Effector CD8-positive, alpha-beta T cell (primary cell): ENCODE data around the gene DNAH17.

Source experiments
- DNase-seq: peaks from one replicate; lab custom pipeline; 2025; lab: John Stamatoyannopoulos, UW

DNAH17 gene

DNA sequence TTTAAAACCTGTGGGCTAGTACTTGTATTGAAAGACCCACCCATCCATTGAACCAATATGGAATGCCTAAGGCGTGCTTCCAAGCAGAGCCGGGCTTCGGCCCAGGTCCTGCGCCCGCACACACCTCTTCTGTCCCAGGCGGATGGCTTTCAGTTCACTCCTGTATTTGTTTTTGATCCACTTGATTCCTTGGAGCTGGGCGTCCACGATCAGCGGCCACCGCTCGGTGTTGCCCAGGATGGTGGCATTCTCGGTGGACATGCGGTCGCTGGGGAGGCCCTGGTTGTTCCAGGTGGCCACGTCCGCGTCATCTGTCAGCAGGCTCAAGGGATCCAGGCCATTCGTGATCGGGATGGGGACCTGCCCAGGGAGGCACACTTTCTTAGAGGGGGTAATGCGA lies 122.8 kb downstream of the DNAH17 start:
- no peak for DNase-seq

DNA sequence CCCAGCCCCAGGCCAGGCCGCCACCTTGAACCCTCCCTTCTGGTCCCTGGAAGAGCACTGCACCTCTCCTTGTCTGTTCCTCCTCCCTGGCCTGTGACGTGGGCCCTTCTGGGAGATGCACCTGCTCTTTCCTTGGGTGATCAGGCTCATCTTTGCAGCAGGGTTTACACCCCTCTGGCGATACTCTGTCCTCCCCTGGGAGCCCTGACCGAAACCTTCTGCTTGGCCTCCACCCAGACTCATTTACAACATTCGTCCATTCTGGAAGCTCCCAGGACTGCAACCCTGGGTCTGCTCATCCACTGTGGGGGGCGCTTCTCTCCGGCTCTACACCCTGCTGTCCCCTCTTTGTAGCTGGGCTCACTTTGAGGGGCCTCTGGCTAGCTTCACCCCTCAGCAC lies 125.4 kb downstream of the DNAH17 start:
- no peak for DNase-seq

DNA sequence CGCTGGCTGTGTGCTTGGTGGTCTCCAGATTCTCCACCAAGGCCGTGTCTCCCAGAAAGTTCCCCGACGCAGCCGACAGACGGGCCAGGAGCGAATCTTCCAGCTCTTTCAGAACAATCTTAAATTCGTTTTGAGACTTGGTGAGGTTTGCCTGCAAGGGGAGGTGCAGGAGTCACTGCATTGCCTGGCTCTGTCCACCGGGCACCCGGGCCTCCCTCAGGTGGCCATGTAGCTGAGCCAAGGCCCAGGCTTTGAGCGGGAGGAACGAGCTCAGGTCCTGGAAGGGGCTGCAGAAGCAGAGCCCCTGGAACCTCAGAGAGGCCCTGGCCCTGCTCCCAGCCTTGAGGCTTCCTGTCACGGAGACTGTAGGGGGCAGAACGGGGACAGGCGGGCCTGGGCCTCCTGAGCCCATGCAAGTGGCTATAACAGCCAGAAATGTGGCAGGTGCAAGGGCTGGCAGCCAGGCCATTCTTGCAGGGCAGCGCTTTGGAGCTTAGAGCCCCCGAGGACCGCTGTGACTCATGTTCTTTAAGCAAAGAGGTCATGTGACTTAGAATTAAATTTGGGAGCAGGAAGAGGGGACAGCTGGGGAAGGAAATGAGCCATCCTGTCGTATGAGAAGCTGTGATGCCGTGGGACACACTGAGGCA lies 126.4 kb downstream of the DNAH17 start:
- no peak for DNase-seq

DNA sequence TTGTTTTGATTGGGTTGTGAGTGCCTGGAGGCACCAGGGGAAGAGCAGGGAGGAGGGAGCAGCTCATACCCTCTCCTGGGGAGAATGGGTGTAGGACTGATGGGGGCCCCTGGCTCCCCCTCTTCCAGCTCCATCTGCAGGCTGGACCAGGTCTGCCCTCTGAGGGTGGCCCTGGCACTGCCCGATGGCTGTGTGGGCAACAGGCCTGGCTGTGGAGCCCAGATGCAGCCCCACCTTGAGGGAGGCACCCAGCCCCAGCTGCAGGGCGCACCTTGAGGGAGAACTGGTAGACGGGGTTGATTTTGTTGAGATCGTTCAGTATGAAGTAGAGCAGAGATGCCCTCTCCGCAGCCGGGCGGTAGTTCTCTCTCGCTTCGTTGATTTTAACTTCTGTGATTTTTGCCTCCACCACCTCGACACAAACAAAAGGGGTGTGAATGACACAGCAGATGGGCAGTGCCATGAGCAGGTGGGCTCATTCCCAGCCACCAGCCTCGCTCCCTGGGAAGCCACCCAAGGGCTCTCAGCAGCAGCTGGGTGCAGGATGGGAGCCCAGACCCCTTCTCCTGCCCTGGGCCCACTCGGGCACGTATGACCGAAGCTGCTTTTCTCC lies 127.1 kb downstream of the DNAH17 start:
- DNase-seq, result no peak

DNA sequence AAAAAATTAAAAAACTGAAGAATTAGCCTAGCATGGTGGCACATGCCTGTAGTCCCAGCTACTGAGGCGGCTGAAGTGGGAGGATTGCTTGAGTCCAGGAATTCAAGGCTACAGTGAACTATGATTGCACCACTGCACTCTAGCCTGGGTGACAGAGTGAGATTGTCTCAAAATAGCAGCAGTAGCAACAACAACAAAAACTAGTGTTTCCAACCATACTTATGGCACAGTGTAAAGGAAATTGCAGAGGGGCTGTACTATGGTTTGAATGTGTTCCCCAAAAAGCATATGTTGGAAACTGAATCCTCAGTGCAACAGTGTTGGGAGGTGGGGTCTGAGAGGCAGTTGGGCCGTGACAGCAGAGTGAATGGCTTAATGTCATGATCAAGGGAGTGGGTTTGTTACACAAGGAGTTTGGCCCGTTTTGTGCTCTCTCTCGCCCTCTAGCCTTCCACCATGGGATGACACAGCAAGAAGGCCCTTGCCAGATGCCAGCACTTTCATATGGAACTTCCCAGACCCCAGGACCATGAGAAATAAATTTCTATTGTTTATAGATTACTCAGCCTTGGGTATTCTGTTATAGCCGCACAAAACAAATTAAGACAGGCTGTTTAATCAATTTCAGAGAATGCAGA lies 128.7 kb downstream of the DNAH17 start:
- DNase-seq, result no peak

DNA sequence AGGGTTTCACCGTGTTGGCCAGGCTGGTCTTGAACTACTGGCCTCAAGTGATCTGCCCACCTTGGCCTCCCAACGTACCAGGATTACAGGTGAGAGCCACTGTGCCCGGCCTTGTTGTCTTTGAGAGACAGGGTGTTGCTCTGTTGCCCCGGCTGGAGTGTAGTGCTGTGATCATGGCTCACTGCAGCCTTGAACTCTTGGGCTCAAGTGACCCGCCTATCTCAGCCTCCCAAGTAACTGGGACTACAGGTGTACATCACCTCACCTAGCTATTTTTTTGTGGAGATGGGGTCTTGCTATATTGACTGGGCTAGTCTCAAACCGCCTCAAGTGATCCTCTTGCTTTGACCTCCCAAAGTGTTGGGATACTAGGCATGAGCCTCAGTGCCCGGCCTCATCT lies 130.4 kb downstream of the DNAH17 start:
- DNase-seq, result no peak

DNA sequence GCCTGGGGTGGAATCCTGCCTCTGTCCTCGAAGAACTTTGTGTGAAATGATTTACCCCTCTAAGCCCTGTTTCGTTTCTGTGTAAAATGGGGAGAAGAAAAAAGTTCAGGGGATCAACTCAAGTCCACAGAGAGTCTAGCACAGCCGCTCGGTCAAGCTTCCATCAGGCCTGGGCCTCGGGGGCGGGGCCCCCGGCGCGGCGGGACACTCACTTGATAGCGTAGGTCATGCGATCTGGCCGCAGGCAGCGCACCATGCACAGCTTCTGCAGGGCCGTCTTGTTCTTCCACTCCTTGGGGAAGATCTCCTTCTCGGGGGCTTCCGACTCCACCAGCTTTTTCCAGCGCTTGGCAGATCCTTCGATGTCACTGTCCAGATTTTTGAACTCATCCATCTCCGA lies 132.8 kb downstream of the DNAH17 start:
- DNase-seq, result no peak

DNA sequence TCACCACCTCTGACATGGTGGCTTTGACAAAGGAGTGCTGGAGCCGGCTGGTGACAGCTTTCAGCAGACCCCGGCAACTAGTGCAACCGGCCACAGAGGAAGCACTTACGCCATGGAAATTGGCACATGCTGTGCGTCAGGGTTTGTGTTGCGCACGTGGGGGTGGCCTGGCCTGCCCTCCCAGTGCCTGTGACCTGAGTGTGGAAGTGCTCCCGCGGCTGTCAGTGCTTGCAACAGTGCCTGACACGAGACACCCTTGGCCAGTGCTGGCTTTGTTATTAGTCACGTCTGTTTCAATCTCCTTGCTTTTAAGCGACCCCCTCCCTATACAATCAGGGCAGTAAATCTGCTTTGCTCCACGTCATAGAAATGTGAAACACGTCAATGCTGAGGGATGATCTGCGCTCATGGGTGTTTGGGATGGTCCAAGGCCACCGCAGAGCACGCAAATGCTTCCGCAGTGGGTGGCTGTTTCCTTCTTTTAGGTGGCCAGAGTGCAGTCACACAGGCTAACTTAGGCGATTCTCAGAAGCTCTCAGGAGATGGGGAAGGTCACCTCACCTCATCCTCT lies 134.5 kb downstream of the DNAH17 start:
- DNase-seq, result no peak

DNA sequence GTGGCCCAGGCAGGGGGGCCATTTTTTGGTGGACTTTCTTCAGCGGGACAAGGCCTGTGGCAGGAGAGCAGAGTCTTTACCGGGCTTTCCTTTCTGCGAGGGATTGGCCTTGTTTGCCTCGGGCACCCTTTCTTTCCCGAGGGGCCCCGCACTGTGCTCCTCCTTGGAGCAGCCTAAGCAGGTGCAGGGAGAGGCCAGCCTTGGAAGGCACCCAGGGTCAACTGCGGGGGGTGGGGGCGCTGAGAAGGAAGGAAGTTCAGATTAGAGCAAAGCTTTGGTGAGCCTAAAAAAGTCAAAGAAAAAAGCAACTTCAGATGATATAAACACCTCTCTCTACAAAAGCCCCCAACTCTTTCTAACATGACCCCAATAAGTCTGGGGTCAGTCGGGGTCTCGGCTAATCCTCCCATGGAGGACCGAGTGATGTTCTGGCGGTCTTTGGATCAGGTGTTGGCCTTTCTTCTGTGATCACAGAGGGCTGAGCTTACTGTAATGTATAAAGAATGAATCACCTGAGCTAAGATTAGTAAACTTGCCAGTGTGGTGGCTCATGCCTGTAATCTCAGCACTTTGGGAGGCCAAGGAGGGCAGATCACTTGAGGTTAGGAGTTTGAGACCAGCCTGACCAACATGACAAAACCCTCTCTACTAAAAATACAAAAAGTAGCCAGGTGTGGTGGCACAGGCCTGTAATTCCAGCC lies 135.8 kb downstream of the DNAH17 start:
- no peak for DNase-seq

DNA sequence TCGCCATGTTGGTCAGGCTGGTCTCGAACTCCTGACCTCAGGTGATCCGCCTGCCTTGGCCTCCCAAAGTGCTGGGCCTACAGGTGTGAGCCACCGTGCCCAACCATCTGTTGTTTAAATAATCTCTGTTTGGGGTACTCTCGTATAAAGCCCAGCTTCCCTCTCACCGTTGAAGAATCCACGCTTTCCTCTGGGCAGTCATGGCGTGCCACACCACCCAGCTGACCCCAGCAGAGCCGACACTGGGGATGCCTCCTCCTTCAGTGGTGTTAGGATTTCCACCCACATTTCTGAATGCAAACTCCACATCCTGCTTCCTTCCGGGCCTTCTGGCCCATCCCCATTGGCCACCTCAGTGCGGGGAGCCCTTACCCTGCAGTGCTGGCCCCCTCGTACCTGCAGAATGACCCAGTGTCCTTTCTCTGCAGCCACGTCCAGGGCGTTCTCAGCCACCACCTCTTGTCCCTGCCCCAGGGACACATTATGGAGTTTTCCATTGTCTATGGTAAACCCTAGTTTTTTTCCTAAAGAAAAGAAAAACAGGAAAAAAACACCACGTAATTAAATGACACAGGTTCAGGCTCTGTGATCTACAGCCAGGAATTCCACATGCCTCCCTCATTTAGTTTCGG lies 138.4 kb downstream of the DNAH17 start:
- no peak for DNase-seq

DNA sequence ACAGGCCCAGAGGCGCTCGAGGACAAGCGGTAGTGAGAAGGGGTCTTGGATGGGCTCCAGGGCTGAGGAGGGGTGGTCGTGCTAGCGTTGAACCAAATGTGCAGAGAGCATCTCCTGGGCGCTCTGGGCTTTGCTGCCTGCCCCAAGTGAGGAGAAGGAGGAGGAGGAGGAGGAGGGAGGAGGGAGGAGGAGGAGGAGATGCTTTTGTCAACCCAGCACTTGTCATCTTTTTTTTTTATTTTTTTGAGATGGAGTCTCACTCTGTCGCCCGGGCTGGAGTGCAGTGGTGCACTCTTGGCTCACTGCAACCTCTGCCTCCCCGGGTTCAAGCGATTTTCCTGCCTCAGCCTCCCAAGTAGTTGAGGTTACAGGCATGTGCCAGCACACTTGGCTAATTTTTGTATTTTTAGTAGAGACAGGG lies 138.9 kb downstream of the DNAH17 start:
- DNase-seq, result no peak

DNA sequence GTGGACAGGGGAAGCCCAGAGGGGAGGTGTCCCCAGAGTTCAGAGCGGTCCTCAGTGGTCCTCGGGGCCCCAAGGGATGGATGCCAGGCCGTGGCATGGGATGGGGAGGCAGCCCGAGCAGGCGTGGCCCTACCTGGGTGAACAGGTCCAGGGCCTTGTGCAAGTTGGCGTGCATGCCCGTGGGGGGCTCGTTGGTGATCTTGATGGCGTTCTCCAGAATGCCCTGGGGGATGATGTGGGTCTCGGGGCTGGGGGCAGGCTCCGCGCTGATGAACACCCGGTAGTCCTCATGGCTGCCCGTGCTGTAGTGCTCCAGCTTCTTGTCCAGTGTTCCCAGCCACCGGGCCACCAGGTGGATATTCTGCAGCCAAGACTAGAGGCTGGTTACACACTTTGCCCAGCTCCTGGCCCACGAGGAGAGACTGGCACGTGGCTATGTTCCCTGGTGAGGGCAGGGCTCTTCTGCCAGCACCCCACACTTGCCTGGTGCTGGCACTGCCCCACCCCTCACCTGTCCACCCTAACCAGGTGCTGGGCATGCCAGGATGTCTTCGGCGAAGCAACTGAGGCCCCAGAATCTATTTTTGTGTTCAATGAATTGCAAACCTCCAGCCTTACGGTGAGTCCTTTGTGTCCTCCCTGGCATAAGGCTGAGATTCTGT lies 139.6 kb downstream of the DNAH17 start:
- no peak for DNase-seq

DNA sequence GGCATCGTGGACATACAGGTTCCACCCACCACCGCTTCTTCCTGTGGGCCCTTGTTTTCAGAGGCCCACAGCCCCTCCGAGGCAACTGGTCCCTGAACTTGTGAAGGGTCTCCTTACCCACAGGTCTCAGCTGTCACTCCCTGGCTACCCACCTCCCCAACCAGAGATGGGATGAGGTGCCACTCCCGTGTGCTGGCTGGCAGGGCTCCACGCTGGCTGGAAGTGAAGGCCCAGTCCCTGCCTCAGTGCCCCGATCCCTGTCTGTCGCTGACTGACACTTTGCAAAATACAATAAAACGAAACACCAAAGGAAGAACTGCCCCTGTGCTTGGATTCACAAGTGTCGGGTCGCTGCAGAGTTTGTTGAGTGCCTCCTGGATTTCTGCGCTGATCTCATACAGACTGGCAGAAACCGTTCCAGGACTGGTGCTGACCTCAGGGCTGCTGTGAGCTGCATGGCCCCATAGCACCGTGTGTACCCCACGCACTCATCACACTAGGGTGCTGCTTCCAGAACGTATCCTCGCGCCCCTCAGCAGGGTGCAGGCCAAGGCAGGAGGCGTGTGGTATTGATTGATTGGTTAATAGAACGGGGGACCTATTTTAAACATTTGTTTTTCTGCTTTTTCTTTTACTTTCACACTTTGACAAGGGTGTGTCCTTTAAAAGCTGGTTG lies 141.7 kb downstream of the DNAH17 start:
- no peak for DNase-seq

DNA sequence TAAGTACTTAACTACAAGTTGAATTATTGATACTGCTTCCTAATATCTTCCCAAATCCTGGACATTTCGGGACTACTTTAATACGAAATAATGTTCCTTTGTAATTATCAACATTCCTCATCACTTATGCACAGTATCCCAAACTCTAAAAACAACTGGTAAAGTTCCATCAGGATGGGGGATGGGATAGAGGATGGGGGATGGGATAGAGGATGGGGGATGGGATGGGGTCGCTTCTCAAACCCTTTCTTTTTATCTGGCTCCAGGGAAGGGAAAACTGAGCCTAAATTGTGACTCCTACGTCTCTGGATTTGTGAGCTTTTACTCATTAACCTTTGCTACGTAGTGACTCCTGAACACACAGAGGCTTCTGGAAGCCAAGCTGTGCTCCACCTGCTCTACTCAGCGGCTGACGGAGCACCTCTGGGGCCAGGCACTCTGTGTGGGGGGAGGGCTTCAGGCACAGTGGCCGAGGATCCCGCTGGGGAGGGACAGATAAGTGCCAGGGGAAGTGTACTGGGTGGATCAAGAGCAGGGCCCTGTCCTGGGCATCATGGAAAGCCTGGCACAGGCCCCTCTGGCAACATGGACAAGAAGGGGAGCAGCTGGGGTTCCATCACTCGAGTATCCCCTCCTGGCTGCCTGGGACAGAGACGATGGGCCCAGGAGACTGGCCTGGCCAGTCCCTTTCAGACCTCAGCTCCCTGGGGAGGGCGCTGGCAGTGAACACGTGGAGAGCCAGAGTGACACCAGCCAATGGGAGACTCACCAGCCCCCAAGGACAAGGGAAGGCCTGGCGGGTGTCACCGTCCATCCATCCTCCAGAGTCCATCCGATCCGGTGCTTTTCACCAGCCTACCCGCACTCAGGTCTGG lies 142.5 kb downstream of the DNAH17 start:
- DNase-seq, result no peak

DNA sequence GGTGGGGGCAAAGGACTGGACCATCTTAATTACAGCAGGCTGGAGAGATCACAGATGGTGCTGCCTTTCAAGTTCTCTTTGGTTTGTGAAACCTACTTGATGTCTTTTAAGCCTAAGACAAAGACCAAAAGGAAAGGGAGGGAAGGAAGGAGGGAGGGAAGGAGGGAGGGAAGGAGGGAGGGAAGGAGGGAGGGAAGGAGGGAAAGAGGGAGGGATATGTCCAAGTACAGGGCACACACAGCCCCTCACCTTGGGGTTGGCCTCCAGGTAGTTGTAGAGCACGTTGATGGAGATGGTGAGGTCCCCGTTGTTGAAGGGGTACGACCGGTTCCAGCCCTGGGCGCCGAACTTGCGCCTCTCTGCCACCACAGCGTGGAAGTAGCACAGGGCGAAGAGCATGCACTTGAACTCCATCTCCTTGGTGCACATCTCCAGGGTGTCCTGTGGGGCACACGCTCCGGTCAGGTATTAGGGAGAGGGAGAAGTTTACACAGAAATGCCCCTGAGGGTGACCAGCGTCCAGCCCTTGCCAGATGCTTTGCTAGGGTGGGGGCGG lies 143.3 kb downstream of the DNAH17 start:
- no peak for DNase-seq

DNA sequence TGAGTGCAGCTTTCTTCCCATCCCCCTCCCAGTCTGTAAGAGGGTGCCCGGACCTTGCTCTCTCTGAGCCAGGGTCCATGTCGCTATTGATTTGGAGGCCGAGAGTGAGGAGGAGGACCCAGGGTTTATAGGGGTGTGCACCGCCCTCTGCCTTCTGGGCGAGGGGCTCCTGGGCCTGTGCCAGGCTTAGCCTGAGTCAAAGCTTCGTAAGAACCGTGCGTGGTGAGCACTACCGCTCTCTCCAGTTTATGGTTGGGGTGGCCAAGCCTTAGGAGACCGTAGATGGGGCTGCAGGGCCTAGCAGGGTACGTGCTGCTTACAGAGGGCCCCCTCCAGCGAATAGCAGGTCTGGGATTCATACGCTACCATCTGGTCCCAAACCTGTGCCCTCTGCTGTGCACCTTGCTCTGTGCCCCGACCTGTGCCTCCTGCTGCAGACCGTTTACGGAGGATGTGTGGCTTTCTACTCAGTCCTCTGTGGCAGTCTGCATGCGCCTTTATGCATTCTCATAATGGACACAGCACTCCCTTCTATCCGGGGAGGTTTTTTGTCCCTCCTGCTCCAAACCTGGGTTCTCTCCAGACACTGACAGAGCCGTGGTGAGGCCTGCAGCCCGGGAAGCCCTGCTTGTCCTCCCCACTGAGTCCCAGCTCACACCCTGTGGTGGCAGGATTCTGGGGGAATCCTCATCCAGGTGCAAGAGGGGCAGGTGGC lies 144.0 kb downstream of the DNAH17 start:
- no peak for DNase-seq

DNA sequence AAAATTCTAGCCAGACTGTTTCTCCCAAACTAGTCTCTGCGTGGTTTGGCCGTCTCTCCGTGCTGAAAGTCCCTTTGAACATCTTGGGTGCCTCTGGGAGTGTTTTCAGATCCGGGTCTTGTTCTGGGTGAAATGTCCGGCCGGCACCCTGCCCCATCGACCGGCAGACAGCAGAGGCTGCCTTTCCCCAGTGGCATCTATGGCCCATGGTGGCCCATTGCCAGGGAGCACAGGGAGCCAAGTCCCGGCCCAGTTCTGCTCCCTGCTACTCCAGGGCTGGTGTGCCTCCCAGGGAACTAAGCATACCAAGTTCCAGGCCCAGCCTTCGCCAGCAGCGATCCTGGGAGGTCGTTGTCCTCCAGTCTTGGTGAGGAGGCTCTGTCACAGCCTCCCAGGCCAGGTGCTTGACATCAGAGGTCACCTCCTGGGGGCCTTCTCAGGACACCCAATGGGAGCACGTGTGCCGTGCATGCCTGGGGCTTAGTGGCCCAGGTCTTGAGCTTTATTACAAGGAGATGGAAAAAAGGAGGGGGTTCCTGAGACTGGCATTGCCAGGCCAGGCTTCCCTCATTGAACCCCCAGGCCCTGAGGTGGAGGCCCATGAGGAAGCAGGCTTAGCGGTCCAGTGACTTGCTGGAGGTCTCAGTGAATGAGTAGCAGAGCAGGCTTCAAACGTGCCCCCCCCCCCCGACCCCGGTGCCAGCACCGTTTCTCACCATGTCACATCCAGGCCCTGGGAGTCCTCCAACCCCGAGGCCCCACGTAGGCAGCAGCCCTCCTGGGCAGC lies 144.8 kb downstream of the DNAH17 start:
- DNase-seq, result no peak

DNA sequence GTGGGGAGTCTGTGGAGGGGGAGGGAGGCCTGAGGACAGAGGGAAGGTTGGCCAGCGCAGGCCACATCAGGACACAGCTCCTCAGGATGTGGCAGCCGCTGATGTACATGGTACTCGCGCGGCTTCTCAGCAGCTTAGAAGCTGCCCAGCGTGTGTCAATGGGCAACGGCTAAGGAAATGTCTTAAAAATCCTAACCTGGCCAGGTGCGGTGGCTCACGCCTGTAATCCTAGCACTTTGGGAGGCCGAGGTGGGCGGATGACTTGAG lies 145.6 kb downstream of the DNAH17 start:
- no peak for DNase-seq
